Gastroesophageal sphincter (tissue), 4 donors: Measurements from ENCODE around the gene PTPRK. TPM values are rescaled to one million over a fixed set of nuclear protein-coding genes. Genes with fewer than 3 reads are reported as not detected.

Experiments
- ATAC-seq: fragments of 150-250 bp; one replicate; pipeline ENCODE4 v1.9.1; 2016; ENCODE audit warnings: mild to moderate bottlenecking, moderate library complexity
- H3K27ac ChIP-seq, 4 donors: fragments of 200-600 bp; sonication (generic) in 3 of 4; 1 replicate in 3 of 4; 2 replicates in 1 of 4; pipeline ENCODE4 v1.5.1; 2016 to 2019
- H3K27me3 ChIP-seq: fragments of 200-600 bp; sonication (generic); one replicate; pipeline ENCODE4 v1.5.1; 2019
- H3K36me3 ChIP-seq, 2 donors: fragments of 200-600 bp; sonication (generic); one replicate each; pipeline ENCODE4 v1.5.1; 2019; ENCODE audit warnings: control low read depth in 1 of 2
- H3K4me1 ChIP-seq, 3 donors: fragments of 200-600 bp; sonication (generic); 1 replicate in 2 of 3; 2 replicates in 1 of 3; pipeline ENCODE4 v1.5.1; 2016 to 2019; ENCODE audit warnings: control low read depth in 2 of 3
- H3K4me3 ChIP-seq, 2 donors: fragments of 200-600 bp; sonication (generic); one replicate each; pipeline ENCODE4 v1.5.1; 2019; ENCODE audit warnings: mild to moderate bottlenecking in 1 of 2, moderate library complexity in 1 of 2
- H3K9me3 ChIP-seq, 3 donors: fragments of 200-600 bp; sonication (generic); one replicate each; pipeline ENCODE4 v1.5.1; 2017 to 2019; ENCODE audit warnings: control low read depth in 2 of 3
- EP300 ChIP-seq: sonication (generic); formaldehyde crosslinking; IDR thresholded peaks from one replicate; pipeline ENCODE4 v1.6.1; 2017; ENCODE audit warnings: antibody characterized with exemption, mild to moderate bottlenecking
- POLR2A ChIP-seq, 2 donors: fragments of 450-650 bp; IDR thresholded peaks; one replicate each; pipeline ENCODE4 v1.6.1; 2017; ENCODE audit warnings: antibody characterized with exemption in 2 of 2, mild to moderate bottlenecking in 2 of 2, moderate library complexity in 1 of 2
- POLR2AphosphoS5 ChIP-seq: sonication (generic); formaldehyde crosslinking; IDR thresholded peaks from one replicate; pipeline ENCODE4 v1.6.1; 2017; ENCODE audit warnings: antibody characterized with exemption
- WGBS, 2 donors: methylation state at CpG; one replicate each; pipeline ENCODE4 v1.1.5; 2018; ENCODE audit warnings: low coverage in 1 of 2; 5-methylcytosine and 5-hydroxymethylcytosine counted together
- total RNA-seq, 4 donors: library from RNA; depleted of rRNA; stranded (reverse); fragments of >200 nt; gene quantifications; one replicate each; pipeline ENCODE4 v1.1.0, GENCODE V29; 2016
- TF ChIP-seq, protein P1 (sequence below), 4 experiments: fragments of 200-600 bp in 2 of 4; fragments of 450-650 bp in 2 of 4; sonication (generic) in 1 of 4; IDR thresholded peaks; one replicate each; pipeline ENCODE4 v1.5.1; 2017 to 2019; ENCODE audit warnings: antibody characterized with exemption in 4 of 4, mild to moderate bottlenecking in 2 of 4, moderate library complexity in 2 of 4

Gene PTPRK
- total RNA-seq, 4 donors from 2014 or later = 42.0 to 47.6 (median 45.8) TPM

GRCh38 chr6:127952831-127953230 lies 567.6 kb downstream of the PTPRK start:
- Histone ChIP-seq H3K27ac (no peak overlapping the region), H3K27me3 (no peaks in the 10 kb centered on the region), H3K4me1 (no peaks in the 10 kb centered on the region), H3K36me3 (no peaks in the 10 kb centered on the region), H3K9me3 (no peaks in the 10 kb centered on the region), H3K4me3 (no peak overlapping the region)
- no peak for TF ChIP-seq EP300
- TF ChIP-seq, protein P1, sequence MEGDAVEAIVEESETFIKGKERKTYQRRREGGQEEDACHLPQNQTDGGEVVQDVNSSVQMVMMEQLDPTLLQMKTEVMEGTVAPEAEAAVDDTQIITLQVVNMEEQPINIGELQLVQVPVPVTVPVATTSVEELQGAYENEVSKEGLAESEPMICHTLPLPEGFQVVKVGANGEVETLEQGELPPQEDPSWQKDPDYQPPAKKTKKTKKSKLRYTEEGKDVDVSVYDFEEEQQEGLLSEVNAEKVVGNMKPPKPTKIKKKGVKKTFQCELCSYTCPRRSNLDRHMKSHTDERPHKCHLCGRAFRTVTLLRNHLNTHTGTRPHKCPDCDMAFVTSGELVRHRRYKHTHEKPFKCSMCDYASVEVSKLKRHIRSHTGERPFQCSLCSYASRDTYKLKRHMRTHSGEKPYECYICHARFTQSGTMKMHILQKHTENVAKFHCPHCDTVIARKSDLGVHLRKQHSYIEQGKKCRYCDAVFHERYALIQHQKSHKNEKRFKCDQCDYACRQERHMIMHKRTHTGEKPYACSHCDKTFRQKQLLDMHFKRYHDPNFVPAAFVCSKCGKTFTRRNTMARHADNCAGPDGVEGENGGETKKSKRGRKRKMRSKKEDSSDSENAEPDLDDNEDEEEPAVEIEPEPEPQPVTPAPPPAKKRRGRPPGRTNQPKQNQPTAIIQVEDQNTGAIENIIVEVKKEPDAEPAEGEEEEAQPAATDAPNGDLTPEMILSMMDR (IDR thresholded peaks at IDR 0.05) = no peak
- 82 to 97% methylated on average over 3 to 4 of the region's 4 CpGs for WGBS, 2 donors
- no peak for ATAC-seq

DNA sequence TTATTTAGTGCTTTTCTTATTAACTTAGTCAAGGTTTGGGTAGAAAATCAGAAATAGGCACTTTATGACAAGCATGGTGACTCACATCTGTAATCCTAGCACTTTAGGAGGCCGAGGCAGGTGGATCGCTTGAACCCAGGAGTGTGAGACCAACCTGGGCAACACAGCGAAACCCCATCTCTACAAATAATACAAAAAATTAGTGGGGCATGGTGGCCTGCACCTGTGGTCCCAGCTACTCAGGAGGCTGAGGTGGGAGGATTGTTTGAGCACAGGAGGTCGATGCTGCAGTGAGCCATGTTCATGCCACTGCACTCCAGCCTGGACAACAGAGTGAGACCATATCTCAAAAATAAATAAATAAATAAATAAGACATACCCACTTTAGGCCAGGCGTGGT lies 568.2 kb downstream of the PTPRK start:
- 93% methylated on average over 5 of the region's 5 CpGs; no CpG with 5 or more reads in 1 of the 2 donors for WGBS, 2 donors

GRCh38 chr6:127951172-127951917 lies 569.1 kb downstream of the PTPRK start:
- 83 to 85% methylated on average over 2 of the region's 2 CpGs for WGBS, 2 donors
- ATAC-seq = no peak
- H3K36me3 ChIP-seq = no peaks in the 10 kb centered on the region
- no peak overlapping the region for H3K27ac ChIP-seq
- H3K27me3 ChIP-seq = no peaks in the 10 kb centered on the region
- no peak overlapping the region for H3K4me3 ChIP-seq
- TF ChIP-seq POLR2A (IDR thresholded peaks at IDR 0.05) = no peak
- TF ChIP-seq, protein P1 (IDR thresholded peaks at IDR 0.05) = no peak
- no peak for TF ChIP-seq EP300
- TF ChIP-seq POLR2AphosphoS5 = no peak
- H3K9me3 ChIP-seq = peaks cover 0 to 5% (median 0%) of the 10 kb centered on the region in 3 donors
- H3K4me1 ChIP-seq = no peaks in the 10 kb centered on the region

More for the DNA sequence above, 568.2 kb downstream of the PTPRK start:
- no peak overlapping the region for H3K27ac ChIP-seq
- H3K27me3 ChIP-seq = no peaks in the 10 kb centered on the region
- ATAC-seq = no peak
- no peaks in the 10 kb centered on the region for H3K36me3 ChIP-seq
- H3K4me3 ChIP-seq = no peak overlapping the region
- TF ChIP-seq EP300 (no peak), POLR2AphosphoS5 (no peak), POLR2A (IDR thresholded peaks at IDR 0.05) (no peak)
- TF ChIP-seq, protein P1 (IDR thresholded peaks at IDR 0.05) = no peak
- no peaks in the 10 kb centered on the region for H3K4me1 ChIP-seq
- no peaks in the 10 kb centered on the region for H3K9me3 ChIP-seq

GRCh38 chr6:127950566-127951145 lies 569.7 kb downstream of the PTPRK start:
- no peak overlapping the region for H3K4me3 ChIP-seq
- peaks cover 0 to 9% (median 0%) of the 10 kb centered on the region in 3 donors for H3K9me3 ChIP-seq
- H3K27me3 ChIP-seq = no peaks in the 10 kb centered on the region
- H3K4me1 ChIP-seq = no peaks in the 10 kb centered on the region
- no peak overlapping the region for H3K27ac ChIP-seq
- 60 to 79% methylated on average over 6 of the region's 8 CpGs for WGBS, 2 donors
- TF ChIP-seq EP300 = no peak
- TF ChIP-seq POLR2A (IDR thresholded peaks at IDR 0.05) = no peak
- TF ChIP-seq, protein P1 (IDR thresholded peaks at IDR 0.05) = no peak
- TF ChIP-seq POLR2AphosphoS5 = no peak
- H3K36me3 ChIP-seq = no peaks in the 10 kb centered on the region
- no peak for ATAC-seq

GRCh38 chr6:127949251-127949650 lies 571.1 kb downstream of the PTPRK start:
- no peaks in the 10 kb centered on the region for H3K36me3 ChIP-seq
- H3K27ac ChIP-seq = no peak overlapping the region
- no peak for TF ChIP-seq EP300
- no peak for TF ChIP-seq POLR2A (IDR thresholded peaks at IDR 0.05)
- no peak for ATAC-seq
- H3K4me3 ChIP-seq = no peak overlapping the region
- 94 to 96% methylated on average over 3 of the region's 3 CpGs for WGBS, 2 donors
- no peaks in the 10 kb centered on the region for H3K27me3 ChIP-seq
- H3K4me1 ChIP-seq = no peaks in the 10 kb centered on the region
- H3K9me3 ChIP-seq = peaks cover 0 to 9% (median 0%) of the 10 kb centered on the region in 3 donors
